ENCODE data around the gene ANKRD29.
A peak's percentile ranks its signal among the peaks of the same experiment; 100 is the strongest.

The ANKRD29 gene

DNA sequence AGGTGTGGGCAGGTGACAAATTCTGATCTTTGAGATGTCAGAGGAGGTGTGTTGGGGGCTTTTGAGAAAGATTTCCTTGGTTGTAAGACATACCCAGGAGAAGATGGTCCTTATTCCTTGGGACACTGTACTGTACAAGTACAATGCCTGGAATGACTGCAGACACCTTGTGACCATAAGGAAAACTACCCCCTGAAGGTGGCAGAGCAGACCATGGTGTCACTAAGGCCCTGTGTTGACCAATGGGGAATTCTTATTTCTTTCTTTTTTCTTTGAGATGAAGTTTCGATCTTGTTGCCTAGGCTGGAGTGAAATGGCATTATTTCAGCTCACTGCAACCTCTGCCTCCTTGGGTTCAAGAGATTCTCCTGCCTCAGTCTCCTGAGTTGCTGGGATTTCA, 4.4 kb upstream of the ANKRD29 start:
- TF ChIP-seq, protein P1, sequence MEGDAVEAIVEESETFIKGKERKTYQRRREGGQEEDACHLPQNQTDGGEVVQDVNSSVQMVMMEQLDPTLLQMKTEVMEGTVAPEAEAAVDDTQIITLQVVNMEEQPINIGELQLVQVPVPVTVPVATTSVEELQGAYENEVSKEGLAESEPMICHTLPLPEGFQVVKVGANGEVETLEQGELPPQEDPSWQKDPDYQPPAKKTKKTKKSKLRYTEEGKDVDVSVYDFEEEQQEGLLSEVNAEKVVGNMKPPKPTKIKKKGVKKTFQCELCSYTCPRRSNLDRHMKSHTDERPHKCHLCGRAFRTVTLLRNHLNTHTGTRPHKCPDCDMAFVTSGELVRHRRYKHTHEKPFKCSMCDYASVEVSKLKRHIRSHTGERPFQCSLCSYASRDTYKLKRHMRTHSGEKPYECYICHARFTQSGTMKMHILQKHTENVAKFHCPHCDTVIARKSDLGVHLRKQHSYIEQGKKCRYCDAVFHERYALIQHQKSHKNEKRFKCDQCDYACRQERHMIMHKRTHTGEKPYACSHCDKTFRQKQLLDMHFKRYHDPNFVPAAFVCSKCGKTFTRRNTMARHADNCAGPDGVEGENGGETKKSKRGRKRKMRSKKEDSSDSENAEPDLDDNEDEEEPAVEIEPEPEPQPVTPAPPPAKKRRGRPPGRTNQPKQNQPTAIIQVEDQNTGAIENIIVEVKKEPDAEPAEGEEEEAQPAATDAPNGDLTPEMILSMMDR (IDR thresholded peaks at IDR 0.05; ENCODE audit: low read depth, low read length), result no peak
- no peak for DNase-seq (ENCODE audit: low read depth, low spot score)
- H3K4me3 ChIP-seq (ENCODE audit: low read depth, low read length), result no peak overlapping the region
- in situ Hi-C loops (cut with HindIII; ENCODE audit: low sequenced_read_pairs), result no loop called here

DNA sequence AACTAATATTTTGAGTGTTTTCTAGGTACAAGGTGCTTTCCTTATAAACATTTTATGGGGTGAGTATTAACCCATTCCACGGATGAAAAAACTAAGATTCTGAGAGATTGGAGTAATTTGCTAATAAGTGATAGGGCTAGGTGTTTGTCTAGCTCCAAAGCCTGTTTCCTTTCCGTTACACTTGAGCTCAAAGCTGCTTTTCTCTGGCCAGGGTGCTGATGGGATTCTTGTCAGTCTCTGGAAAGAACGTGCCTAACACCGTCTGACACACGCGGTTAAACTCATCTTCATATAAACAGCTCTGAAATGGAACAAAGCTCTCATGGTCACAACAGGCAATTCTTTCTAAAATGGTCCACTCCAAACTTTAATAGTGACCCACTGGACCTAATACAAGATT, 2.0 kb upstream of the ANKRD29 start:
- no peak overlapping the region for H3K4me3 ChIP-seq (ENCODE audit: low read depth, low read length)
- TF ChIP-seq, protein P1 (IDR thresholded peaks at IDR 0.05; ENCODE audit: low read depth, low read length), result no peak
- in situ Hi-C loops (cut with HindIII; ENCODE audit: low sequenced_read_pairs), result no loop called here
- no peak for DNase-seq (ENCODE audit: low read depth, low spot score)

DNA sequence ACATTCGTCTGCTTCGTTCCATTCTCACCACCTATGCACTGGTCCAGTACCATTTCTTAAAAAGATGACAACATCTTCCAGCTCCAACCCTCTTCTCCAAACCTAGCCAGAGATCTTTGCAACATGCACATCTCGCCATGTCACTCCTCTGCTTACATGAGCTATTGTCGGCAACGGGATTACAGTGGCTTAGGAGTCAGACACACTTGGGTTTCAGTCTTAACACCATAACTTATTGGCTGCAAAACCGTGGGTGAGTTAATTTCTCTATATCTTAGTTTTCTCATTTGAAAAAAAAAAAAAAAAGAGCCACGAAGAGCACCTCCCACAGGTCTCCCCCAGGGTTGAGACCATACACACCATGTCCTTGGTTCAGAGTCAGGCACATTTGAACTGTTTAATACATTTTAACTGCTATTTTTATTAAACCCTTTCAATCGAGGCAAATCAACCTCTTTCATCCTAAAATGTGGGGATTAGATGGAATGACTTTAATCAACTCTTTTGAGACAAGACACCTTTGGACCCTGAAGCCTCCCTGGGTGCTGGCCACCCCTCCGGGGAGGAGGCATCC, 889 bp downstream of the ANKRD29 start:
- H3K4me3 ChIP-seq (ENCODE audit: low read depth, low read length), result peak overlapping the region; percentile 33
- TF ChIP-seq, protein P1 (IDR thresholded peaks at IDR 0.05; ENCODE audit: low read depth, low read length), result no peak
- no peak for DNase-seq (ENCODE audit: low read depth, low spot score)

DNA sequence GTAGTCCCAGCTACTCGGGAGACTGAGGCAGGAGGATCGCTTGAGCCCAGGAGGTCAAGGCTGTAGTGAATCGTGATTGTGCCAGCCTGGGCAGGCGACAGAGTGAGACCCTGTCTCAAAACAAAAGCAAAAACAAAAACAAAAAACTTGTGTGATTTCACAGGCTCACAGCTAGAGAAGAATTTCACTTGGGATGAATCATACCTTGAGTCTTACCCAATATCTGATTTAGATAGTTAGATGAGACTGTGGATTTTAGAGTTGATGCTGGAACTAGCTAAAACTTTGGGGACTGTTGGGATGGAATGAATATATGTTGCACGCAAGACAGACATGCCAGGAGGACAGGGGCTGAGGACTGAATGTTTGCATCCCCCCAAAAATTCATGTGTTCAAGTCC, 4.4 kb downstream of the ANKRD29 start:
- no peak overlapping the region for H3K4me3 ChIP-seq (ENCODE audit: low read depth, low read length)
- in situ Hi-C loops (cut with HindIII; ENCODE audit: low sequenced_read_pairs), result no loop called here
- TF ChIP-seq, protein P1 (IDR thresholded peaks at IDR 0.05; ENCODE audit: low read depth, low read length), result no peak
- no peak for DNase-seq (ENCODE audit: low read depth, low spot score)

More for the DNA sequence above, 889 bp downstream of the ANKRD29 start:
- in situ Hi-C loops (cut with HindIII; ENCODE audit: low sequenced_read_pairs), result no loop called here

DNA sequence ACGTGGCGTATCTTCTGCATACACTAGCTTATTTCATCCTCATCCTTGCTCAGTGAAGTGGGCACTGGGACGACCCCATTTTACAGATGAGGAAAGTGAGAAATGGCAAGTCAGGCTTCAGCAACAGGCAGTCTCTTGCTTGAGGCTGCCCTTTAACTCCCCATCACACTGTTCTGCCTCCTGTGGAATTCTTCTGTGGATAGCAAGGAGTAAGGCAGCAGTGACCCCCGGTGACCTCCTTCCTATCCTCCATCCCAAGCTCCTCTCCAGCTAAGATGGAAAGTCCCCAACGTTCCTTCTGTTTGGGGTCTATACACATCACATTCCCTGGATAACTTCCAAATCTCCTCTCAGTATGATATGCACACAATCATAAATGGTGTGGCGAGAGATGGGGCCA, 10.5 kb downstream of the ANKRD29 start:
- TF ChIP-seq, protein P1 (IDR thresholded peaks at IDR 0.05; ENCODE audit: low read depth, low read length), result no peak
- no peak overlapping the region for H3K4me3 ChIP-seq (ENCODE audit: low read depth, low read length)
- in situ Hi-C loops (cut with HindIII; ENCODE audit: low sequenced_read_pairs), result no loop called here
- DNase-seq (ENCODE audit: low read depth, low spot score), result no peak

DNA sequence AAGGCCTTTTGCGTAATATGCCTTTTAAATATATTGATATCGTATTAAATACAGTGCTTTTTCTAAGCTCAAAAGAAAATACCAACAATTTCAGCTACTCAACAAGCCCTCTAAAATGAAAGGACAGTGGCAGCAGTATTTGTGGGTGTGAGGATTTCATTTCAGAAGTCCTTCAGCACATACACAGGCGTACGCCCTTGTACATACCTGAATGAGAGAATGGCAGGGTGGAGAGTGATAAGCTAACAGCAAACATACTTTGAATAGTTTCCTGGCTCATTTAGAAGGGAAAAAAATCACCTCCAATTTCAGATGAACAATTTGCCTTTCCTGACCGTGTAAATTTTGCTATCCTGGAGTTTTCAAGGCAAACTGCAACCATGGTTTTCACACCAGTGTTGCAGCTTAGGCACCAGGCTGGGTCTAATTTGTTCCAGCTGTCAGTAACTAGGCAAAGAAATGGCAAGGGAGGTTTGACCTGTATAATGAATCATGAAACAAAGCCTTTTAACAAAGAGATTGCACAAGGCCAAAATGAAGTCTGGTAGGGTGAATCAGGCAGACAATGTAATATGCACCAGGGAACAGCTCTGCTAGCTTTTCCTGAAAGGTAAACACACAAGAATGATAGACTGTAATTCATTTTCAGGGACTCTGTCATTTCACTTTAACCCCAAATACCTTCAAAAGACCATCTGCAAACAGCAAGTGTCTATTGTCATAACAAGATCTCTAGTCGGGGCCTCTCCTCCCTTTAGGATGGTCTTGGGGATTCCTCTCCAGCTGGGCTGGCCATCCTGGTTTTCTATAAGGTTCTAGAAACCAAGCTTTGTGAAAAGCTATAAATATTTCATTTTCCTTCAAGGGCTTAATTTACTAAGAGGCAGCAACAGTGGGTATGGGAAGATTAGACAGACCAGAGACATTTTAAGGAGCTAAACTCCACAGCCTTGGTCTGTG, 11.5 kb downstream of the ANKRD29 start:
- TF ChIP-seq, protein P1 (IDR thresholded peaks at IDR 0.05; ENCODE audit: low read depth, low read length), result no peak
- in situ Hi-C loops (cut with HindIII; ENCODE audit: low sequenced_read_pairs), result no loop called here
- H3K4me3 ChIP-seq (ENCODE audit: low read depth, low read length), result no peak overlapping the region
- DNase-seq (ENCODE audit: low read depth, low spot score), result peak; percentile 71
